Measurements from ENCODE around the gene SYK.

GRCh38 chr9:90925581-90926257 lies 124.1 kb downstream of the SYK start:
- no peak for TF ChIP-seq CTCF (IDR thresholded peaks at IDR 0.05)
- TF ChIP-seq POLR2A (IDR thresholded peaks at IDR 0.05): no peak
- TF ChIP-seq POLR2AphosphoS5 (IDR thresholded peaks at IDR 0.05): no peak
- TF ChIP-seq EP300 (IDR thresholded peaks at IDR 0.05): no peak

Data from stomach (tissue), 4 donors.